Testis (tissue), 2 donors: Measurements from ENCODE around the gene RPTN.

ENCODE experiments used
- CTCF ChIP-seq, 3 experiments: fragments of 450-650 bp in 2 of 3; fragments of 200-600 bp in 1 of 3; sonication (generic) in 1 of 3; IDR thresholded peaks; one replicate each; pipeline ENCODE4 v1.5.1; 2016 to 2019; ENCODE audit warnings: antibody characterized with exemption in 3 of 3, mild to moderate bottlenecking in 2 of 3, moderate library complexity in 1 of 3
- POLR2A ChIP-seq: fragments of 450-650 bp; IDR thresholded peaks from one replicate; pipeline ENCODE4 v1.6.1; 2017; ENCODE audit warnings: antibody characterized with exemption, mild to moderate bottlenecking, moderate library complexity

GRCh38 chr1:152130186-152130585, 28.8 kb downstream of the RPTN start:
- TF ChIP-seq CTCF (IDR thresholded peaks at IDR 0.05) (no peak), POLR2A (no peak)
